DOHH2 (cell line): ENCODE results near the gene KLHL41.

ENCODE experiments used
- EZH2phosphoT487 ChIP-seq: fragments of 200-600 bp; sonication (generic); IDR thresholded peaks from 2 replicates; pipeline ENCODE4 v1.6.1; 2017; ENCODE audit warnings: borderline replicate concordance, mild to moderate bottlenecking, antibody characterized with exemption, low read length, moderate library complexity, mixed read lengths
- TF ChIP-seq, protein P1 (sequence below): fragments of 200-600 bp; sonication (generic); IDR thresholded peaks from one replicate; pipeline ENCODE4 v1.5.1; 2014; ENCODE audit warnings: antibody characterized with exemption, mild to moderate bottlenecking, low read depth, low read length; ENCODE audit not compliant: poor library complexity, severe bottlenecking

- TF ChIP-seq, protein P1, sequence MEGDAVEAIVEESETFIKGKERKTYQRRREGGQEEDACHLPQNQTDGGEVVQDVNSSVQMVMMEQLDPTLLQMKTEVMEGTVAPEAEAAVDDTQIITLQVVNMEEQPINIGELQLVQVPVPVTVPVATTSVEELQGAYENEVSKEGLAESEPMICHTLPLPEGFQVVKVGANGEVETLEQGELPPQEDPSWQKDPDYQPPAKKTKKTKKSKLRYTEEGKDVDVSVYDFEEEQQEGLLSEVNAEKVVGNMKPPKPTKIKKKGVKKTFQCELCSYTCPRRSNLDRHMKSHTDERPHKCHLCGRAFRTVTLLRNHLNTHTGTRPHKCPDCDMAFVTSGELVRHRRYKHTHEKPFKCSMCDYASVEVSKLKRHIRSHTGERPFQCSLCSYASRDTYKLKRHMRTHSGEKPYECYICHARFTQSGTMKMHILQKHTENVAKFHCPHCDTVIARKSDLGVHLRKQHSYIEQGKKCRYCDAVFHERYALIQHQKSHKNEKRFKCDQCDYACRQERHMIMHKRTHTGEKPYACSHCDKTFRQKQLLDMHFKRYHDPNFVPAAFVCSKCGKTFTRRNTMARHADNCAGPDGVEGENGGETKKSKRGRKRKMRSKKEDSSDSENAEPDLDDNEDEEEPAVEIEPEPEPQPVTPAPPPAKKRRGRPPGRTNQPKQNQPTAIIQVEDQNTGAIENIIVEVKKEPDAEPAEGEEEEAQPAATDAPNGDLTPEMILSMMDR: no peak
- no peak for TF ChIP-seq EZH2phosphoT487
These were observed 30.6 kb downstream of the KLHL41 start for GRCh38 chr2:169540146-169540545.
